Neural progenitor cell (in vitro differentiated cells): Measurements from ENCODE around the gene TGFB1. TPM values are rescaled to one million over a fixed set of nuclear protein-coding genes. Genes with fewer than 3 reads are reported as not detected.

Experiments
- DNase-seq: peaks from one replicate; pipeline ENCODE4 v3.0.0-alpha.2; 2016; ENCODE audit warnings: low spot score
- H2AFZ ChIP-seq: fragments of 200-600 bp; sonication (generic); replicated peaks from 2 replicates; pipeline ENCODE4 v1.6.1; 2016; ENCODE audit warnings: antibody characterized with exemption
- H3F3A ChIP-seq: fragments of 200-600 bp; sonication (generic); 2 replicates; pipeline ENCODE4 v1.6.1; 2016; ENCODE audit warnings: antibody characterized with exemption, low read depth
- H3K27ac ChIP-seq: fragments of 200-600 bp; sonication (generic); 2 replicates; pipeline ENCODE4 v1.5.1; 2016; ENCODE audit warnings: mild to moderate bottlenecking
- H3K27me3 ChIP-seq: fragments of 200-600 bp; sonication (generic); 2 replicates; pipeline ENCODE4 v1.6.1; 2016; ENCODE audit warnings: mild to moderate bottlenecking, moderate library complexity
- H3K36me3 ChIP-seq: fragments of 200-600 bp; sonication (generic); 2 replicates; pipeline ENCODE4 v1.5.1; 2016
- H3K4me1 ChIP-seq: fragments of 200-600 bp; sonication (generic); 2 replicates; pipeline ENCODE4 v1.6.1; 2016; ENCODE audit warnings: mixed run types
- H3K4me2 ChIP-seq: fragments of 200-600 bp; sonication (generic); 2 replicates; pipeline ENCODE4 v1.6.1; 2016
- H3K4me3 ChIP-seq: fragments of 200-600 bp; sonication (generic); 2 replicates; pipeline ENCODE4 v1.5.1; 2016
- H3K79me2 ChIP-seq: fragments of 200-600 bp; sonication (generic); 2 replicates; pipeline ENCODE4 v1.6.1; 2016; ENCODE audit warnings: low read depth
- H3K9ac ChIP-seq: fragments of 200-600 bp; sonication (generic); 2 replicates; pipeline ENCODE4 v1.6.1; 2016
- H3K9me3 ChIP-seq: fragments of 200-600 bp; sonication (generic); 2 replicates; pipeline ENCODE4 v1.5.1; 2016; ENCODE audit warnings: low read depth
- H4K20me1 ChIP-seq: fragments of 200-600 bp; sonication (generic); 2 replicates; pipeline ENCODE4 v1.6.1; 2016; ENCODE audit warnings: low read depth
- H3K27ac Mint-ChIP-seq: 3 replicates; pipeline ENCODE4 v1.8.0; 2021; ENCODE audit warnings: mixed read lengths
- H3K27me3 Mint-ChIP-seq: 2 replicates; pipeline ENCODE4 v1.8.0; 2022; ENCODE audit warnings: low read depth, mild to moderate bottlenecking, inconsistent platforms, moderate library complexity, mixed read lengths; ENCODE audit not compliant: insufficient read depth
- H3K36me3 Mint-ChIP-seq: 3 replicates; pipeline ENCODE4 v1.8.0; 2021; ENCODE audit warnings: mixed read lengths
- H3K4me1 Mint-ChIP-seq: 3 replicates; pipeline ENCODE4 v1.8.0; 2021; ENCODE audit warnings: mixed read lengths
- H3K4me3 Mint-ChIP-seq: 3 replicates; pipeline ENCODE4 v1.8.0; 2021; ENCODE audit warnings: mild to moderate bottlenecking, moderate library complexity, mixed read lengths
- H3K9me3 Mint-ChIP-seq: 3 replicates; pipeline ENCODE4 v1.8.0; 2020; ENCODE audit warnings: mixed read lengths
- CTCF ChIP-seq: fragments of 200-600 bp; sonication (generic); IDR thresholded peaks from 2 replicates; pipeline ENCODE4 v1.5.1; 2017; ENCODE audit warnings: antibody characterized with exemption, mild to moderate bottlenecking
- EZH2 ChIP-seq: fragments of 200-600 bp; sonication (generic); IDR thresholded peaks from 2 replicates; pipeline ENCODE4 v1.6.1; 2017; ENCODE audit warnings: antibody characterized with exemption, mild to moderate bottlenecking, moderate library complexity
- EZH2phosphoT487 ChIP-seq: fragments of 200-600 bp; sonication (generic); IDR thresholded peaks from 2 replicates; pipeline ENCODE4 v1.6.1; 2017; ENCODE audit warnings: antibody characterized with exemption
- total RNA-seq: library from RNA; depleted of rRNA; stranded (reverse); fragments of >200 nt; gene quantifications from 2 replicates; pipeline ENCODE4 v1.2.3, GENCODE V29; 2015; ENCODE audit warnings: low replicate concordance

Gene TGFB1
- total RNA-seq, 1 donor from 2014 or later: 0.65 TPM

DNA sequence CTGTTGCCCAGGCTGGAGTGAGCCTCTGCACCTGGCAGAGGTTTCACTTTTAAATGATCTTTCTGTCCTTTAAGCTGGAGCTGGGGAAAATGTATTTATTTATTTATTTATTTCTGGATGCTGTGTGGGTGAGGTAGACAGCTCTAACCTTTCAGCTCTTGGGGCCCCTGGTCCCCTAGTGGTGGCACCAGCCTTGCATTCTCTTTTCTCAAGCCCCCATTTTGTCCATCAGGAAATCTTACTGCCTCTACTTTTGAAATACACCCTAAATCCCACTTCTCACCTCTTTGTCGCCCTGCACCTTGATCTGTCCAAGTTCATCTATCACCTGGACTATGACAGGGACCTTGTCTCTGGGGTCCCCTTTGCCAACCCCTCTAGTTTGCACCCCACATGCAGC, 12.4 kb upstream of the TGFB1 start:
- Histone ChIP-seq H3F3A (no peaks in the 10 kb centered on the region), H3K4me2 (no peak overlapping the region), H3K27ac (no peak overlapping the region), H4K20me1 (no peaks in the 10 kb centered on the region), H3K79me2 (peaks cover 25% of the 10 kb centered on the region), H3K9ac (no peak overlapping the region), H3K27me3 (no peaks in the 10 kb centered on the region), H3K4me1 (no peaks in the 10 kb centered on the region), H3K4me3 (no peak overlapping the region), H3K9me3 (no peaks in the 10 kb centered on the region), H2AFZ (no peak overlapping the region), H3K36me3 (no peaks in the 10 kb centered on the region)
- H3K27me3 Mint-ChIP-seq: peaks cover 5% of the 10 kb centered on the region
- no peak for DNase-seq
- peaks cover 13% of the 10 kb centered on the region for H3K4me1 Mint-ChIP-seq
- H3K27ac Mint-ChIP-seq: no peak overlapping the region
- H3K4me3 Mint-ChIP-seq: peak overlapping the region; percentile 36
- peaks cover 5% of the 10 kb centered on the region for H3K36me3 Mint-ChIP-seq
- H3K9me3 Mint-ChIP-seq: no peaks in the 10 kb centered on the region
- no peak for TF ChIP-seq EZH2phosphoT487
- TF ChIP-seq CTCF: peak; percentile 21
- TF ChIP-seq EZH2: no peak

GRCh38 chr19:41364524-41365391, 11.0 kb upstream of the TGFB1 start:
- H3K79me2 ChIP-seq: peaks cover 25% of the 10 kb centered on the region
- Mint-ChIP-seq H3K4me3 (peak overlapping the region; percentile 97), H3K4me1 (peaks cover 13% of the 10 kb centered on the region), H3K27ac (peak overlapping the region; percentile 100), H3K27me3 (peaks cover 5% of the 10 kb centered on the region), H3K9me3 (no peaks in the 10 kb centered on the region), H3K36me3 (peaks cover 5% of the 10 kb centered on the region)
- H3K36me3 ChIP-seq: no peaks in the 10 kb centered on the region
- no peaks in the 10 kb centered on the region for H4K20me1 ChIP-seq
- peak overlapping the region; percentile 79 for H3K4me3 ChIP-seq
- H3K27me3 ChIP-seq: no peaks in the 10 kb centered on the region
- no peak for DNase-seq
- no peaks in the 10 kb centered on the region for H3F3A ChIP-seq
- peak overlapping the region; percentile 54 for H2AFZ ChIP-seq
- H3K9me3 ChIP-seq: no peaks in the 10 kb centered on the region
- no peak for TF ChIP-seq EZH2
- no peak for TF ChIP-seq EZH2phosphoT487
- TF ChIP-seq CTCF: no peak
- peak overlapping the region; percentile 84 for H3K4me2 ChIP-seq
- H3K27ac ChIP-seq: no peak overlapping the region
- no peaks in the 10 kb centered on the region for H3K4me1 ChIP-seq
- peak overlapping the region; percentile 72 for H3K9ac ChIP-seq

GRCh38 chr19:41363753-41364523, 10.2 kb upstream of the TGFB1 start, which contains the start of gene B9D2:
TSS of gene B9D2 (minus strand) at chr19:41364149. CDS start at chr19:41363519, 630 bp downstream.
- DNase-seq: peak; percentile 99
- Mint-ChIP-seq H3K4me3 (peak within 1 kb of the TSS; percentile 97), H3K36me3 (peaks cover 5% of the 10 kb centered on the region), H3K27me3 (peaks cover 5% of the 10 kb centered on the region), H3K4me1 (peaks cover 13% of the 10 kb centered on the region), H3K9me3 (no peaks in the 10 kb centered on the region), H3K27ac (peak within 1 kb of the TSS; percentile 100)
- H3K9ac ChIP-seq: peak within 1 kb of the TSS; percentile 72
- peak within 1 kb of the TSS; percentile 84 for H3K4me2 ChIP-seq
- H3K4me1 ChIP-seq: no peaks in the 10 kb centered on the region
- no peaks in the 10 kb centered on the region for H4K20me1 ChIP-seq
- peak within 1 kb of the TSS; percentile 92 for H2AFZ ChIP-seq
- peak within 1 kb of the TSS; percentile 73 for H3K27ac ChIP-seq
- H3K36me3 ChIP-seq: no peaks in the 10 kb centered on the region
- peak within 1 kb of the TSS; percentile 79 for H3K4me3 ChIP-seq
- no peaks in the 10 kb centered on the region for H3K9me3 ChIP-seq
- TF ChIP-seq CTCF (no peak), EZH2 (no peak), EZH2phosphoT487 (no peak)
- H3F3A ChIP-seq: no peaks in the 10 kb centered on the region
- no peaks in the 10 kb centered on the region for H3K27me3 ChIP-seq
- peaks cover 25% of the 10 kb centered on the region for H3K79me2 ChIP-seq
